OCI-LY7 (cell line): ENCODE measurements around the gene CFAP73. TPM values are rescaled to one million over a fixed set of nuclear protein-coding genes. Genes with fewer than 3 reads are reported as not detected.

Experiments
- BruUV-seq: library from RNA; stranded (reverse); fragments of 400-500 nt; replicated peaks from 2 replicates; lab custom pipeline; 2021; lab: Mats Ljungman, UMichigan
- CTCF ChIA-PET: fragments of 300-600 bp; sonication (Branson Sonifier 250); formaldehyde crosslinking; loops from one replicate; lab custom pipeline; 2022; ENCODE audit warnings: antibody characterized with exemption; ENCODE audit not compliant: unreplicated experiment; lab: Charles Lee
- POLR2A ChIA-PET: fragments of 300-600 bp; sonication (Branson Sonifier 250); formaldehyde crosslinking; loops from one replicate; lab custom pipeline; 2022; ENCODE audit warnings: antibody characterized with exemption; lab: Charles Lee
- DNase-seq: peaks from one replicate; pipeline ENCODE4 v3.0.0-alpha.2; 2015; ENCODE audit warnings: low spot score
- H2AFZ ChIP-seq: fragments of 200-600 bp; sonication (generic), shearing (Covaris generic); 2 replicates; pipeline ENCODE4 v1.6.1; 2014; ENCODE audit warnings: mild to moderate bottlenecking, antibody characterized with exemption, low read length, moderate library complexity
- H3K27ac ChIP-seq: fragments of 200-600 bp; sonication (generic); 2 replicates; pipeline ENCODE4 v1.5.1; 2014; ENCODE audit warnings: mixed run types, low read depth, mild to moderate bottlenecking, moderate library complexity, low read length, inconsistent platforms; ENCODE audit not compliant: poor library complexity, severe bottlenecking
- H3K36me3 ChIP-seq: fragments of 200-600 bp; sonication (generic); 2 replicates; pipeline ENCODE4 v1.6.1; 2014; ENCODE audit warnings: mild to moderate bottlenecking, antibody characterized with exemption, low read length, moderate library complexity, mixed read lengths; ENCODE audit not compliant: insufficient read depth
- H3K4me1 ChIP-seq: fragments of 200-600 bp; sonication (generic); 2 replicates; pipeline ENCODE4 v1.5.1; 2014; ENCODE audit warnings: mild to moderate bottlenecking, low read length; ENCODE audit not compliant: insufficient read depth, poor library complexity, severe bottlenecking
- H3K4me2 ChIP-seq: fragments of 200-600 bp; sonication (generic); 2 replicates; pipeline ENCODE4 v1.6.1; 2014; ENCODE audit warnings: mild to moderate bottlenecking, low read length
- H3K4me3 ChIP-seq: fragments of 200-600 bp; sonication (generic); 2 replicates; pipeline ENCODE4 v1.5.1; 2014; ENCODE audit warnings: mild to moderate bottlenecking, low read depth, low read length; ENCODE audit not compliant: poor library complexity, severe bottlenecking
- H3K79me2 ChIP-seq: fragments of 200-600 bp; sonication (generic); 2 replicates; pipeline ENCODE4 v1.6.1; 2016; ENCODE audit warnings: low read depth, mild to moderate bottlenecking, low read length, moderate library complexity, mixed read lengths; ENCODE audit not compliant: insufficient read depth
- H3K9me2 ChIP-seq: fragments of 200-600 bp; sonication (generic); 2 replicates; pipeline ENCODE4 v1.6.1; 2016; ENCODE audit warnings: mild to moderate bottlenecking, low read length, mixed read lengths; ENCODE audit not compliant: insufficient read depth
- H3K9me3 ChIP-seq: fragments of 200-600 bp; sonication (generic); 2 replicates; pipeline ENCODE4 v1.6.1; 2014; ENCODE audit warnings: mild to moderate bottlenecking, mixed run types, low read length, mixed read lengths
- H4K20me1 ChIP-seq: fragments of 200-600 bp; sonication (generic); 2 replicates; pipeline ENCODE4 v1.6.1; 2014; ENCODE audit warnings: mild to moderate bottlenecking, antibody characterized with exemption, low read length, moderate library complexity, mixed read lengths; ENCODE audit not compliant: insufficient read depth
- CTCF ChIP-seq: fragments of 200-600 bp; sonication (generic); conservative IDR thresholded peaks from 2 replicates; pipeline ENCODE4 v1.5.1; 2014; ENCODE audit warnings: mild to moderate bottlenecking, antibody characterized with exemption, low read length, moderate library complexity, mixed read lengths
- EZH2phosphoT487 ChIP-seq: fragments of 200-600 bp; sonication (generic); IDR thresholded peaks from 2 replicates; pipeline ENCODE4 v1.6.1; 2018; ENCODE audit warnings: low read depth, borderline replicate concordance, mild to moderate bottlenecking, mixed run types, antibody characterized with exemption, low read length, moderate library complexity, mixed read lengths
- intact Hi-C: fragments of 100-400 bp; cut with micrococcal nuclease; formaldehyde crosslinking; loops from one replicate; pipeline ENCODE4 v1.10.0; 2022; ENCODE audit not compliant: unreplicated experiment
- total RNA-seq, 2 experiments: library from RNA; depleted of rRNA in 1 of 2; stranded (reverse); fragments of >200 nt in 1 of 2; shearing (Covaris generic) in 1 of 2; gene quantifications; 2 replicates each; pipeline ENCODE4 v1.2.3, GENCODE V29; 2014 to 2022

The CFAP73 gene
- total RNA-seq, 2 experiments from 2014 or later, result 26.9 to 37.4 TPM

GRCh38 chr12:113189361-113189760 lies 39.8 kb downstream of the CFAP73 start:
- Histone ChIP-seq H3K9me3 (no peaks in the 10 kb centered on the region), H4K20me1 (peaks cover 12% of the 10 kb centered on the region; the same call in 1 of the 2 replicates), H3K27ac (no peak overlapping the region), H3K9me2 (no peaks in the 10 kb centered on the region), H3K79me2 (peaks cover 52% of the 10 kb centered on the region), H3K36me3 (peaks cover 76% of the 10 kb centered on the region), H3K4me2 (no peak overlapping the region), H3K4me3 (no peak overlapping the region), H2AFZ (no peak overlapping the region), H3K4me1 (peaks cover 35% of the 10 kb centered on the region)
- DNase-seq, result no peak
- CTCF ChIA-PET, result interaction anchor here (0.6 to 0.7 kb wide), 2 partner anchors 13 to 140 kb away, joined by 4 to 5 read pairs; no protein-coding TSS in a partner anchor
- intact Hi-C loops, result no loop called here
- BruUV-seq, result no TSS peak
- no peak for TF ChIP-seq EZH2phosphoT487
- TF ChIP-seq CTCF, result no peak
- POLR2A ChIA-PET, result interaction anchor here (0.7 kb wide), 3 partner anchors 14 to 576 kb away, joined by 3 to 4 read pairs (median 3); no protein-coding TSS in a partner anchor

GRCh38 chr12:113190761-113191160 lies 41.2 kb downstream of the CFAP73 start:
- DNase-seq, result no peak
- Histone ChIP-seq H3K9me3 (no peaks in the 10 kb centered on the region), H3K27ac (peak overlapping the region; percentile 21), H3K4me2 (no peak overlapping the region), H3K79me2 (peaks cover 46% of the 10 kb centered on the region), H3K9me2 (no peaks in the 10 kb centered on the region), H3K36me3 (peaks cover 78% of the 10 kb centered on the region), H3K4me3 (no peak overlapping the region), H4K20me1 (peaks cover 12% of the 10 kb centered on the region; the same call in 1 of the 2 replicates), H2AFZ (no peak overlapping the region), H3K4me1 (peaks cover 38% of the 10 kb centered on the region)
- no TSS peak for BruUV-seq
- TF ChIP-seq EZH2phosphoT487 (no peak), CTCF (no peak)
- CTCF ChIA-PET, result no interaction called here
- intact Hi-C loops, result loop anchor here (10.0 kb wide), 1 partner anchor 84 kb away; no protein-coding TSS in a partner anchor
- POLR2A ChIA-PET, result interaction anchor here (1.1 to 1.6 kb wide), 2 partner anchors 13 to 20 kb away, joined by 4 to 7 read pairs; no protein-coding TSS in a partner anchor

GRCh38 chr12:113191227-113191626 lies 41.7 kb downstream of the CFAP73 start:
- no peaks in the 10 kb centered on the region for H3K9me3 ChIP-seq
- peaks cover 12% of the 10 kb centered on the region; the same call in 1 of the 2 replicates for H4K20me1 ChIP-seq
- H3K4me3 ChIP-seq, result no peak overlapping the region
- no peak for TF ChIP-seq EZH2phosphoT487
- no peak for TF ChIP-seq CTCF
- ChIA-PET POLR2A (interaction anchor here (1.1 to 1.6 kb wide), 2 partner anchors 13 to 20 kb away, joined by 4 to 7 read pairs; no protein-coding TSS in a partner anchor), CTCF (no interaction called here)
- H3K79me2 ChIP-seq, result peaks cover 41% of the 10 kb centered on the region
- H3K4me1 ChIP-seq, result peaks cover 39% of the 10 kb centered on the region
- DNase-seq, result no peak
- no TSS peak for BruUV-seq
- intact Hi-C loops, result loop anchor here (10.0 kb wide), 1 partner anchor 84 kb away; no protein-coding TSS in a partner anchor
- H3K9me2 ChIP-seq, result no peaks in the 10 kb centered on the region
- H2AFZ ChIP-seq, result no peak overlapping the region
- H3K4me2 ChIP-seq, result no peak overlapping the region
- no peak overlapping the region for H3K27ac ChIP-seq
- peaks cover 82% of the 10 kb centered on the region for H3K36me3 ChIP-seq
